ENCODE results near the gene PPARGC1A. TPM values are rescaled to one million over a fixed set of nuclear protein-coding genes. Genes with fewer than 3 reads are reported as not detected.

The PPARGC1A gene
- total RNA-seq, 4 donors from 2014 or later = 0.75 to 4.0 (median 1.4) TPM

DNA sequence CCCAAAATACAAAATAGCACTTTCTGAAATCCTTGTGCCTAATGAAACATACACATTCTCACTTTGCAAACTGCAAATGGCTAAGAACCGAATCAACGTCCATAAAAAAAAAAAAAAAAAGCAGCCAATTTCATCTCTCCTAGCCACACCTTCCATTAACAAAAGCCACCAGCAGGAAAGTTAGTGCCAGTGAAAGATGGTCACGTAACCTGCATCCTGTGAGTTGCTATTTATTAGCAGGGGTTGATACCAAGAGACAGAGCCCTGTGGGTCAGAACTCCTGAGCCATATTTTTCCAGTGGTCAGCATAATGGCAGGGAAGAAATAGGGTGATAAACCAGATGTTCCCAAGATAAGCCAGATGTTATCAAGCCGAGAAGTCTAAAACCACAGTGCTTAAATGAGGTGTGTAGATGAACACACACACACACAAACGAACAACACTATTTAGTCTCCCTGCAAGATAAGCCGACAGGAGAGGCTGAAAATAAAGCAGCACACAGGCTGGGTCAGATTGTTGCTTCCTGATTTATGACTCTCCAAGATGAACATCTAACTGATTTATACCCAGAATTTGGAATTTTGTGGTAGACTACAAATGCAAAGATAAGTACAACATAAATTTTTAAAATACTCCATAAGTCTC is 11.5 kb downstream of the PPARGC1A start:
- H3K4me3 ChIP-seq = no peak overlapping the region
- no peak for DNase-seq
- no peak for TF ChIP-seq POLR2A (IDR thresholded peaks at IDR 0.05)
- TF ChIP-seq, protein P1, sequence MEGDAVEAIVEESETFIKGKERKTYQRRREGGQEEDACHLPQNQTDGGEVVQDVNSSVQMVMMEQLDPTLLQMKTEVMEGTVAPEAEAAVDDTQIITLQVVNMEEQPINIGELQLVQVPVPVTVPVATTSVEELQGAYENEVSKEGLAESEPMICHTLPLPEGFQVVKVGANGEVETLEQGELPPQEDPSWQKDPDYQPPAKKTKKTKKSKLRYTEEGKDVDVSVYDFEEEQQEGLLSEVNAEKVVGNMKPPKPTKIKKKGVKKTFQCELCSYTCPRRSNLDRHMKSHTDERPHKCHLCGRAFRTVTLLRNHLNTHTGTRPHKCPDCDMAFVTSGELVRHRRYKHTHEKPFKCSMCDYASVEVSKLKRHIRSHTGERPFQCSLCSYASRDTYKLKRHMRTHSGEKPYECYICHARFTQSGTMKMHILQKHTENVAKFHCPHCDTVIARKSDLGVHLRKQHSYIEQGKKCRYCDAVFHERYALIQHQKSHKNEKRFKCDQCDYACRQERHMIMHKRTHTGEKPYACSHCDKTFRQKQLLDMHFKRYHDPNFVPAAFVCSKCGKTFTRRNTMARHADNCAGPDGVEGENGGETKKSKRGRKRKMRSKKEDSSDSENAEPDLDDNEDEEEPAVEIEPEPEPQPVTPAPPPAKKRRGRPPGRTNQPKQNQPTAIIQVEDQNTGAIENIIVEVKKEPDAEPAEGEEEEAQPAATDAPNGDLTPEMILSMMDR (IDR thresholded peaks at IDR 0.05) = no peak
- intact Hi-C loops (cut with DNase I) = no loop called here
- H3K4me1 ChIP-seq = peaks cover 0 to 46% (median 4%) of the 10 kb centered on the region in 3 donors
- H3K27ac ChIP-seq = peak overlapping the region in 1 of 4 donors; percentile 36
- H3K9me3 ChIP-seq = no peaks in the 10 kb centered on the region
- H3K36me3 ChIP-seq = no peaks in the 10 kb centered on the region
- no peaks in the 10 kb centered on the region for H3K27me3 ChIP-seq
- 71 to 75% methylated on average over 6 of the region's 6 CpGs for WGBS, 2 donors

DNA sequence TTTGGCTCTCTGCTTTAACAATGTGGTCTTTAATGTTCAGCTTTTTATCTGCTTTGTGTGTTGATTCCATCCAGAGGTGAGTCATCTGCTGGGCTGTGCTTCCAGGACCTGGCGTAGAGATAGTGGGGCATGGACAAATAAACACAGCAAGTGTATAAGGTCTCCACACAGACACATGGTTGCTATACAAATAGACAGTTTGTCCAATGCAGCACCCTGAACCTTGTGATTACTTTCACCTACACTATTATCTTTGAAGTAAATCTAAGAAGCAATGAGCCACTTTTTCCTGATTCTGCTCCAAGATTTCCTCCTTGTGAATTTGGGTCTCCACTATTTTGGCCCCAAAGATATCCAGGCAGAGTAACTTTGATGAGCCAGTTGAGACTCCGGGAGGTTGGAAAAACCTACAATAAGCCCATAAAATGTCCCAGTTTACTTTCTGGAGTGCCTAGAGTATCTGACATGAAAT is 12.1 kb downstream of the PPARGC1A start:
- intact Hi-C loops (cut with DNase I) = no loop called here
- Histone ChIP-seq H3K27ac (peak overlapping the region in 1 of 4 donors; percentile 36), H3K27me3 (no peaks in the 10 kb centered on the region), H3K9me3 (no peaks in the 10 kb centered on the region), H3K4me3 (no peak overlapping the region), H3K4me1 (peaks cover 0 to 40% (median 3%) of the 10 kb centered on the region in 3 donors), H3K36me3 (no peaks in the 10 kb centered on the region)
- TF ChIP-seq, protein P1 (IDR thresholded peaks at IDR 0.05) = no peak
- 36 to 60% methylated on average over 2 of the region's 2 CpGs for WGBS, 2 donors
- DNase-seq = no peak

DNA sequence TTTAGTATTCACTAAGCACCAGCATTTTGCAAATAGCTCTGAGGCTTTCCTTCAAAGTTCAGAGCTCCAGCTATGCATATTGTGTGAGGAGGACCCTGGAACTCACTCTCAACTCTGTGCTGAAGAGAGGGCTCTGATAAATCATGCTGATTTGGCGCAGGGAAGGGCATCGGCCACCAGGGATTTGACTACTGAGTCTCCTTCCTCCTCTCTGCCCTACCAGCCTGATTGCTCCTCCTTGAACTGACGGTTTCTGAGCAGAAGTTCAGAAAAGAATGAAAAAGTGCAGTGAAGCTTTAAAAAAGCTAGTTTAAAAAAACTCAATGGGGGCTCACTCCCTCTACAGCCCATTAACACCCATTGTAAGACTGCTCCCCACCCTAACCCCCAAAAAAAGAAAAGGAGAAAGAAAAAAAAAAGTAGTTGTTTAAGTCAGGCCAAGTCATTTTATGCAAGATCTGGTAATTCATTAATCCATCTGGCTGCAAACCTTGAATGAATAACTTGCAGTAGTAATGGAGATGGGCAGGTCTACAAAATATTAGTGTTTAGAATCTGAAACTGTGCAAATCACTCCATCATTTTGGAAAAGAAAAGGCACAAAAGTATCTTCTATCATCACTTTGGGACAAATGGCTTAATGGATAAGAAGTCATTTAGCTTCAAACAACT is 13.3 kb downstream of the PPARGC1A start:
- H3K9me3 ChIP-seq = no peaks in the 10 kb centered on the region
- DNase-seq = no peak
- 66 to 90% methylated on average over 3 of the region's 3 CpGs for WGBS, 2 donors
- no peaks in the 10 kb centered on the region for H3K27me3 ChIP-seq
- H3K4me3 ChIP-seq = no peak overlapping the region
- TF ChIP-seq POLR2A (IDR thresholded peaks at IDR 0.05) = no peak
- TF ChIP-seq, protein P1 (IDR thresholded peaks at IDR 0.05) = no peak
- intact Hi-C loops (cut with DNase I) = no loop called here
- H3K36me3 ChIP-seq = no peaks in the 10 kb centered on the region
- no peak overlapping the region for H3K27ac ChIP-seq
- H3K4me1 ChIP-seq = peaks cover 0 to 28% (median 0%) of the 10 kb centered on the region in 3 donors

DNA sequence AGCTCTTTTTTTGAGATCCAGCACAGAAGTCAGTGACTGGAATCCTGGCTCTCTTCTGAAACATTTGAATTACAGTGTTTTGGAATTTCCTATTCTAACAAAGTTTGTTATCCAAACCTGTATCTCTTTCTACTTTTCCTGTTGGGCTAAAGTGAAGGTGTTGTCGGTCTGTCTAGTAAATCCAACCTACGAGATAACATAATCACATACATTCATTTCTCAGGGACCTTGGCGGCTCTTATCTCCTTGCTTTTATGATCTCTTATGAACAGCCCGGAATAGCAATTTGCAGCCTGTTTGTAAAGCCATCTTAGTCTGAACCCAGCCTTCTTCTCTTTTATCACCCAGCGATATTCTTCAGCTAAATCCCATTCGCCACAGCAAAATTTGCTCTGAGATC is 14.5 kb downstream of the PPARGC1A start:
- Histone ChIP-seq H3K27me3 (no peaks in the 10 kb centered on the region), H3K27ac (no peak overlapping the region), H3K36me3 (no peaks in the 10 kb centered on the region), H3K4me1 (peaks cover 0 to 18% (median 0%) of the 10 kb centered on the region in 3 donors), H3K4me3 (no peak overlapping the region), H3K9me3 (no peaks in the 10 kb centered on the region)
- no peak for DNase-seq
- no peak for TF ChIP-seq POLR2A (IDR thresholded peaks at IDR 0.05)
- TF ChIP-seq, protein P1 (IDR thresholded peaks at IDR 0.05) = no peak
- intact Hi-C loops (cut with DNase I) = no loop called here
- WGBS, 2 donors = 80 to 86% methylated on average over 6 of the region's 6 CpGs

DNA sequence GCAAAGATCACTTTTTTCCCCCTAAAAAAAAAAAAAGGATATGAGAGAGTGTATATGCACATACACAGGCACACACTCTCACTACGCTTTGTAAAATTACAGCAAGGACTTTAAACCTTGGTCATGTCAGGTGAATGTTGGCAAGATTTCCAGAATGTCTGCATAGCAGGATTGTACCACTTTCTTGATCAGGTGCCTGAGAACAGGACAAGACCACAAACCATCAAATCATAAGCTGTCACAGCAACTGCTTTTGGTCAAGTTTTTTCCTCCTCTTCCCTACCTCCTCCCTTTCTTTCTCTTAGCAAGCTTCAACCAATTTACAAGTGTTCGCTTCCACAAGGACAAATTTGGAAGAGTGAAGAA is 15.3 kb downstream of the PPARGC1A start:
- no peak for DNase-seq
- no peak overlapping the region for H3K27ac ChIP-seq
- no peak for TF ChIP-seq POLR2A (IDR thresholded peaks at IDR 0.05)
- TF ChIP-seq, protein P1 (IDR thresholded peaks at IDR 0.05) = no peak
- no peaks in the 10 kb centered on the region for H3K9me3 ChIP-seq
- H3K36me3 ChIP-seq = no peaks in the 10 kb centered on the region
- WGBS, 2 donors = 71 to 96% methylated on average over 2 of the region's 2 CpGs
- no peak overlapping the region for H3K4me3 ChIP-seq
- H3K4me1 ChIP-seq = peaks cover 0 to 18% (median 0%) of the 10 kb centered on the region in 3 donors
- H3K27me3 ChIP-seq = no peaks in the 10 kb centered on the region
- intact Hi-C loops (cut with DNase I) = no loop called here

Measured in esophagus squamous epithelium (tissue), 5 donors.